HG03159 (cell line): Measurements from ENCODE around the gene DMXL1.
A peak's percentile ranks its signal among the peaks of the same experiment; 100 is the strongest.
"Not testable (repeated sequence)": the region's sequence is repeated elsewhere in the genome, so short reads cannot be mapped to it uniquely, and the experiment has no call there.

Experiments
- ATAC-seq: cut with Tn5 transposase; IDR thresholded peaks from one replicate; pipeline ENCODE4 v1.9.1; 2021; ENCODE audit warnings: mild to moderate bottlenecking, moderate library complexity; ENCODE audit not compliant: unreplicated experiment

Gene DMXL1

DNA sequence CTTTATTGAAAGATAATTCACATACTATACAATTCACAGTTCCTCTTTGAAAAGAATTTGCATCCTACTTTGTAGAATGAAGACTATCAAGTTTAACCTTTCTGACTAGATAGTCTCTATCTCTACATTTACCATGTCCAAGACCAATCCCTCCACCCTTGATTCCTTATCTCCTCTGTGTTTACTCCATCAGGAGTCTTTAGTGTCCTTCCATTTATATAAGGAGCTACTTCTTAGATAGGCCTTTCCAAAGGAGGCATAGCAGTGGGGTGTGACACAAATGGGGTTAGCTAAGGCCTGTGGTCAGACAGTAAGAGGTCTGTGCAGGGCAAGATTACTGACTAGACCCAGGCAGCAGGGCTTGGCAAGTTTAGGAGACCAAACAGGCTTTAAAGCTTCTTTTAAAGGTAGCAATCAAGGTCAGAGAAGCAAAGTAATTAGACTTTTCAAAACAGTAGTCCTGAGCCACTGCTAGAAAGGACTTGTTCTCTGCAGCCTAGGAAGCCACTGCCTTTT lies 11.1 kb upstream of the DMXL1 start:
- ATAC-seq, result no peak

DNA sequence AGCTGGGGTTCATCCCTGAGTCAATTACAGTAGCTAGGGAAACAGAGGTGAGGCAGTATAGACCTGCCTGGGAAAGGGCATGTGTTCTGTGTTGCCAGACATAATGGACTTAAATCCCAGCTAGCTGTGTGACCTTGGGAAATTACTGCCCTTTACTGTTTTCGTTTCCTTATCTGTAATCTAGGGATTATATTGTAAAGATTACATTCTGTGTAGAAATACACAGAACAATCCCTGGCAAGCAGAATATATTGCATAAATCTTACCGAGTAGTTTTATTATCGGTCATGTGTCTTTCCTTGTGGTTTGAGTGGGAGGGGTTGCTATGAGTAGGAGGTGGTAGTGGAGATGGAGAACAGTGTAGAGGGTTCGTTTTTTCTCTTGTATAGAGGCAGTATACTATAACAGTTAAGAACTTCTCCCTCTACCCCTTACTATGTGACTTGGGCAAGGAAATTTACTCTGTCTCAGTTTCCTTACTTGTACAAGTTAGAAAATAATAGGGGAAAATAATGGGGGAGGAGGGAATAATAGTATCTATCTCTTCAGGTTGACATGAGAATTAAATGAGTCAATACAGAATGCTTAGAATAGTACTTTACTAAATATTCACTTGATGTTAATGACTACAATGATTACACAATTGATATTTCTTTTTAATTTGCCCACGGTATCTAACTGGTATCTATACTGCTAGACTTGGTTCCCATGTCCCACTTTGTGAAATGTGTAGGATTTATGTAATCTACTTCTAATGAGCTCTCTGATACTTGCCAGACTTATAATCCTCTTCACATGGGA lies 7.1 kb upstream of the DMXL1 start:
- peak; percentile 68 for ATAC-seq

DNA sequence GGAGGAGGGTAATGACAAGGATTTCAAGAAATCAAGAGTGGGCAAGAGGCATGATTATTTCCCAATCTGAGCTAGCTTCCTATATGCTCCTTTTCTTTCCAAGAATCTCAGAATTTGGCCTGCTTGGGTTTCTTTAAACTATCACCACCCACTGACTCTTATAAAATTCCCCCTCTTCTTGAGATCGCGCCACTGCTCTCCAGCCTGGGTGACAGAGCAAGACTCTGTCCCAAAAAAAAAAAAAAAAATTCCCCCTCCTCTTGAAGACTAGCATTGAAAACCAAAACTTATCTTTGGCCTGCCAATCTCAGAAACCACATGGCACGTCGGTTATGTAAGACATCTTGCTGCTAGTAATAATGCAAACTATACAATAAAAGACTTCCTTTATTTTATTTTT lies 3.4 kb upstream of the DMXL1 start:
- ATAC-seq, result no peak

DNA sequence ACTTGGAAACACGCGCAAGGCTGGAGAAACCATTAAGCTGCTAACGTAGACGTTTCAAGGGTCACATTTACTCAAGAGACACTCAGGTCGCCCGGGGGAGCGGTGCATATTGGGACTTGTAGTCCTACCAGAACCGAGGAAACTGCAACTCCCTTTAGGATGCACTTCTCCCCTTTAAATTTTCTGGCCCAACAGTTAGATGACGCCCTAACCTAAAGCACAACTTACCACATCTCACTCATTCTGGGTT lies 384 bp upstream of the DMXL1 start:
- ATAC-seq, result peak; percentile 55

DNA sequence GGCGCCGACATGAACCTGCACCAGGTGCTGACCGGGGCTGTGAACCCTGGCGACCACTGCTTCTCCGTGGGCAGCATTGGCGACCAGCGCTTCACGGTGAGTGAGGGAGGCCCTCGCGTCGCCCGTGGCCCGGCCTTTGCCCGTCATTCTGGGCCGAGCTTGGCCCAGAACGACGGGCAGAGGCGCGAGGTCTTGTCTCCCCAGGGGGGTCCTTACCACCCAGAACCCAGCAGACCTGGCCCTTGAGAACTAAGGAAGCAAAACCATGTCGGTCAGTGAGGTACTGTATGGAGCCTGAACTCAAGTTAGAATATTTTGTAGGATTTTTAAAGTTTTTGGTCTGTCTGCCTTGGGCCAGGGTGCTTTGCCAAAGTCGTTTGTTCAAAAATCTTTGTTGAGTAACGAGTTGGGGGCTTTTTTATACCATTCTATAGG lies 691 bp downstream of the DMXL1 start:
- peak; percentile 3 for ATAC-seq

DNA sequence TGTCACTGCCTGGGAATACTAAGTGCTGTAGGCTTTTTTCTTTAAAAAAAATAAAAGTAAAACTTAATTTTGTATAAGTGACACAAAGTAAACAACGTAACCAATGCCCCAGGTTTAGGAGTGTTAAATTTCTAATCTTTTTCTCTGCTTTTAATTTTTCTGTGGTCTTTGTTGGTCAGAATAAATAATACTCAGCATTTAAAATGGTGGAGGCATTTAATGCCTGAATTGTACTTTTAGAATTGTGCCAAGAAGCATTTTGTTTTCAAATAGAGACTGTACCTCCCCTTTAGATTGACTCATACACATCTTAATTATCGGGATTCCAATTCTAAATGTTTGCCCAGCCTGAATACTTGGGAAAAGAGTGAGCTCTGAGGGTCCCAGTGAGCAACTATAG lies 1.6 kb downstream of the DMXL1 start:
- no peak for ATAC-seq

DNA sequence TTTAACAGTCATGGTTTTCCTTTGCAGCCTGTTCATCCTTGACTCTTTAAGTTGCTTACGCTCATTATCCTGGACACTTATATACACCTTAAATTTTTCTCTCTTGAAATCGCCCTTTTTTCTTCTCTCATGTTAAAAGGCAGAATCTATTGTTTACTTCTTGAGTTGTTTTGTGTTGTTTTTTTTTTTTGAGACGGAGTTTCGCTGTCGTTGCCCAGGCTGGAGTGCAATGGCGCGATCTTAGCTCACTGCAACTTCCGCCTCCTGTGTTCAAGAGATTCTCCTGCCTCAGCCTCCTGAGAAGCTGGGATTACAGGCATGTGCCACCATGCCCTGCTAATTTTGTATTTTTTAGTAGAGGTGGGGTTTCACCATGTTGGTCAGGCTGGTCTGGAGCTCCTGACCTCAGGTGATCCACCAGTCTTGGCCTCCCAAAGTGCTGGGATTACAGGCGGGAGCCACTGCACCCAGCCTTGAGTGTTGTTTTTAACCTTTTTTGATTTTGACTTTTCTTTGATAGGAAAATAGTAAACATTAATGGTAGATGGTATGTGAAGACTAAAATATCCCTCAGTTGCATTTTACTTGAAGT lies 3.0 kb downstream of the DMXL1 start:
- ATAC-seq, result not testable (repeated sequence)

DNA sequence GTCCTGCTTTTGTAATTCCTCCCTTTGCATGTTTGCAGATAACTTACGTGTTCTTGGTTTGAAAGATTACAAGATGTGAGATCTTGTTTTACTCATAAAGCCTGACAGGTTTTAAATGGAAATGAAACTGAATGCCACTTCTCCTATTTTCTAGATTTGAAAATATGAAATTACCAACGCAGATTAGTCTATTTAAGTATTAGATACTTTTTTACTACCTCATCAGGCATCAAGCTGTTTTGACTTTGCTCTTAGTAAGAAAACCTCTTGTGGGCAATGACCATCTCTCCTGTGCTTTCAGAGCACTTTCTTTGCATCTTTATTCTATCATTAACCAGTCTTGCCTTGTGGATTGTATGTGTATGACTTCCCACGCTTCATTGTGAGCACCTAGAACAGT lies 3.5 kb downstream of the DMXL1 start:
- ATAC-seq, result peak; percentile 28

DNA sequence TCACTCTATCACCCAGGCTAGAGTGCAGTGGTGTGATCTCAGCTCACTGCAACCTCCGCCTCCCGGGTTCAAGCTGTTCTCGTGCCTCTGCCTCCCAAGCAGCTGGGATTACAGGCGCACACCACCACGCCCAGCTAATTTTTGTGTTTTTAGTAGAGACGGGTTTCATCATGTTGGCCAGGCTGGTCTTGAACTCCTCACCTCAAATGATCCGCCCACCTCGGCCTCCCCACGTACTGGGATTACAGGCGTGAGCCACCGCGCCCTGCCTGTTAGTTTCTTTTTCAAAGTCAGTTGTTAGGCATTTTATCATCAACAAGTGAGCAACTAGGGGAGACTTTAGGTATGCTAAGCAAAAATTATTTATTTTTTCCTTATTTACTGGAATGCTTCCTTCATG lies 4.4 kb downstream of the DMXL1 start:
- ATAC-seq, result not testable (repeated sequence)

DNA sequence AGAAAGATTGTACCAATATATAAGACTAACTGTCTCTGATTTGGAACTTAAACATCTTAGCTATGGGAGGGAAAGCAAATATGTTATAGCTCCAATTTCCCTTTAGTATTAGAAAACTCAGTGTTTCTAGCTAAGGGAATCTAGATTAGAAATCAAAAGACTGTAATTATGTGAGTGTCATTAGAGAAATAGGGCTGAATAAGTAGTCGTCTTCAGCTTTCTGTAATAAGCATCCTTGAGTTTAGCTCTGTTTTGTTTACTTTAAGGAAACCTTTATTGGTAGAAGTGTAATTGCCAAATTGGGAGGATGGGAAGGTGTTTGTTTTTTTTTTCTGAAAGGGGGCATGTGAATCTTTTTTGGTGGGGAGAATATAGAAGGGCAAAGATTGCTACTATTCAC lies 5.2 kb downstream of the DMXL1 start:
- no peak for ATAC-seq

DNA sequence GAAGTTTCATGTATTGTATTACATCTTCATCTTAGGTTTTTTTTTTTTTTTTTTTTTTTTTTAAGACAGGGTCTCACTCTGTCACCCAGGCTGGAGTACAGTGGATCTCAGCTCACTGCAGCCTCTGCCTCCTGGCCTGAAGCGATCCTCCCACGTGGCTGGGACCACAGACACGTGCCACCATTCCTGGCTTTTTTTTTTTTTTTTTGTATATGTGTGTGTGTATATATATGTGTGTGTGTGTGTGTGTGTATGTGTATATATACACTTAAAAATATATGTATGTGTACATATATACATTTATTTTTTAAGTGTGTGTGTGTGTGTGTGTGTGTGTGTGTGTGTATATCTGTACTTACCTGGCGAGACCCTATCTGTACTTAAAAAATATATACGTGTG lies 6.6 kb downstream of the DMXL1 start:
- no peak for ATAC-seq

DNA sequence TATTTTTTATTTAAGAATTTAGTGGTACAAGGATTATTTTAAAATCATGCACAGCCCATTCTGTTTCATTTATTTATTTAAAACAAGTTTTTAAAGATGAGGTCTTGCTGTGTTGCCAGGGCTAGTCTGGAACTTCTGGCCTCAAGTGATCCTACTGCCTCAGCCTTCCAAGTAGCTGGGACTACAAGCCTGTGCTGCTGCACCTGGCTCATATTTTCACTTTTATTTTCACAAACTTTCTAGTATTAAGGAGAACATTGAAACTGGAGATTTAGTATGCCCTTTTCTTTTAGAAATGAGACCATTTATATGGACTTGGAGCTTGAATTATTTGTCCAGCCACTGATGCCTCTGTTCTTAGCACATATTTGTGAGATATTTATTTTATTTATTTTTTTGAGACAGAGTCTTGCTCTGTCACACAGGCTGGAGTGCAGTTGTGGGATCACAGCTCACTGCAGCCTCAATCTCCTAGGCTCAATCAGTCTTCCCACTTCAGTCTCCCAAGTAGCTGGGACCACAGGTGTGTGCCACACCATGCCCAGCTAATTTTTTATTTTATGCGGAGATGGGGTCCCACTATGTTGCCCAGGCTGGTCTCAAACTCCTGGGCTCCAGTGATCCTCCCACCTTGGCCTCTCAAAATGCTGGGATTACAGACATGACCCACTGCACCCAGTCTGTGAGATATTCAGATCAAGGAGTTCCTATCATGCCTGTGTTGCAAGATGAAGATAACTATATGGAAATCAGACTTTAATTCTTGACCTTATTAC lies 7.4 kb downstream of the DMXL1 start:
- ATAC-seq, result no peak

DNA sequence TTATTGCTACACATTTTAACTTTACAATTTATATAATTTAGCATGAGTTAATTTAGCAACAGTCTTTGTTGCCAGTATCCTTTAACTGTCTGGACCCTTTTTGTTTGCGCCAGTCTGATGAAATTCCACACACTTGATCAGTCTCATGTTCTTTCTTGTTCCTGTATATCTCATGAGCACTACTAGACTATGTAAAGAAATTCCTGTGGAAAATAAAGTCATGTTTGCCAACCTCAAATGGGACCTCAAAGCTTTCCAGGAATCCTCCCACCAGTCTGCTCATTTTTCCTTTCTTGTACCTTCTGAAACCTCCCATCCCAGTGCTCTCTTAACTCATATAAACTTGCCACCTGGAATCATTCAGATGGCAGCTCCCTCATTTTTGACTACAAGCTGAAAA lies 8.0 kb downstream of the DMXL1 start:
- no peak for ATAC-seq

DNA sequence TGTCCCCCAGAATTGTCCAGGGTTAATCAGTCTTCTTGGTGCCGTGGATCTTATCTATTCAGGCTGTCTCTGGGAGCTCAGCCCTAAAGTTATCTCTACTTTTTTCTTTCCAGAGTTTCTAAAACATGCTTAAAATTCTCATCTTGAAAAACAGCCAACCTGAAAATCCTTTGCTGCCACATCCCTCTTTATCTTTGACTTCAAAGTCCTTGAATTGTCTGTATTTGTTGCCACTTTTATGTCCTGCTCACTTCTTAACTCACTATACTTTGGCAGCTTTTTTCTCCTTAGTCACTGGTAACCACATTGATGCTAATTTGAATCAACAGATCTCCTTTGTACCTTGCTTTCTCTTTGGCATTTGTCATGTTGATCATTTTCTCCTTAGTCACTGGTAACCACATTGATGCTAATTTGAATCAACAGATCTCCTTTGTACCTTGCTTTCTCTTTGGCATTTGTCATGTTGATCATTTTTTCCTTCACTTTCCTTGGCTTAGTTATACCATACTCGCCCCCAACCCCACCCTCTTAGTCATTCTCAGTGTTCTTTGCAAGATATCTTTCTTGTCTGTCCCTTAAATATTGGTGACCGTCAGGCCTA lies 8.5 kb downstream of the DMXL1 start:
- ATAC-seq, result peak; percentile 61

DNA sequence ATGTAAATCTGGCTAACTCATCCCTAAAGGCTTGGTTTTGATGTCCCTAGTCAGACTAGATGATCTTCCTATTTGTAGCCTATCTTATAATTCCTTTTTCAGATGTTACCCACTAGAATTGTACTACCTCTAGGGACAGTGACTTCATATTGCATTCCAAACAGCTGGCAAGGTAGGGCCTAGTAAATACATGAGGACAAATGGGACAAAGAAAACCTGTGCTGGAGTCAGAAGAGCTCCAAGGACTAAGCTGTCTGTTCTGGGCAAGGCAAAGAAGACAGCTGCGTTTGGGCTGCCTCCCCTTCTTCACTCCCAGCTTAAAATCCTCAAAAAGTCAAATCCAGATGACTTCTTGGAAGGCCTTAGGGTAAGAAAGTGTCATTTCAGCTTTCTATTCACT lies 10.0 kb downstream of the DMXL1 start:
- ATAC-seq, result no peak

DNA sequence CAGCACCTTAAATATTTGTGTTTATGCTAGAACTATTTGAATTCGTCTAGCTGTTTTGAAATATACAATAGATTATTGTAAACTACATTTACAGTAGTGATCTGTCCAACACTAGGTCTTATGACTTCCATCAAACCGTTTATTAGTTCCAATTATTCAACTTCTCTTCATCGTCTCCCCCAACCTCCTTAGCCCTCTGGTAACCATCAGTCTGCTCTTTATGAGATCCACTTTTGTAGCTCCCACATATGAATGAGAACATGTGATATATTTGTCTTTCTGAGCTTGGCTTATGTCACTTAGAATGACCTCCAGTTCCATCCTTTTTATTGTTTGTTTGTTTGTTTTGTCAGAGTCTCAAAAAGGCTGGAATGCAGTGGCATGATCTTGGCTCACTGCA lies 11.8 kb downstream of the DMXL1 start:
- no peak for ATAC-seq

DNA sequence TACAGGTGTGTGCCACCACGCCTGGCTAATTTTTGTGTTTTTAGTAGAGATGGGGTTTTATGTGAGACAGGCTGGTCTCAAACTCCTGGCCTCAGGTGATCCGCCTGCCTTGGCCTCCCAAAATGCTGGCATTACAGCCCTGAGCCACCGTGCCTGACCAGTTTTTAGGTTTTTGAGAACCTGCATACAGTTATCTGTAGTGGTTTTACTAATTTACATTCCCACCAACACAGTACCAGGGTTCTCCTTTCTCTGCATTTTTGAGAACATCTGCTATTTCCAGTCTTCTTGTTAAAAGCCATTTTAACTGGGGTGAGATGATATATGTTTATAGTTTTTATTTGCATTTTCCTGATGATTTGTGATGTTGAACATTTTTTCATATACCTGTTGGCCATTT lies 12.8 kb downstream of the DMXL1 start:
- ATAC-seq, result no peak

DNA sequence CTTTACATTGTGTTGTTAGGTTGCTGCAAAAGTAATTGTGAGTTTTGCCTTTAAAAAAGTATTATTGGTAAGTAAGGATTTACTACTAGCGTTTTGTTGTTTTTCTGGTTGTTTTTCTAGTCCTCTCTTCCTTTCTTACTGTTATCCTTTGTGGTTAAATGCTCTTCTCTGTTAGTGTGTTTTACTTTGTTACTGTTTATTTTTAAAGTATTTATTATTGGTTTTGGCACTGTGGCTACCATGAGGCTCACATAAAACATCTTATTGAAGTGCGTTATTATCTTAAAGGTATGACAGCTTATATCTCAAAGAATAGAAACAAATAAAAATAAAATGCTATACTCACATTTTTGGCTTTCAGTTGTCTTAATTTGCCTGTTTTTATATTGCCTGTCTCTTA lies 17.6 kb downstream of the DMXL1 start:
- no peak for ATAC-seq

DNA sequence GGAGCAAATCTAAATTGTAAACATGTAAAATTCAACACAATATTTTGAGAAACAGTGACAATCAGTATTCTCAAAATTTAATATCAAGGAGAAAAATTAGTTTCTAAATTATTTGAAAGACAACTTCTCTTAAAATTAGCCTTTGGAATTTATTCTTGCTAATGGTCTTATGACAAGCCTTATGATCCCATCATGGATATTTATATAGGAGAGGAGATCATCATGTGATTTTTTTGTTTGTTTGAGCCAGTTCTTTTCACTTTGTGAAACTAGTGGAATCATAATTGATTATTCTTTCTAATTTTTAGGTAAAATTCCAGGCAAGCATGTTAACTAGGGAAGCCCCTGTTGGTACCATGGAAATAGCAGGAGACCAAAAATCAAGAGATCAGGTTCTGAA lies 24.7 kb downstream of the DMXL1 start:
- ATAC-seq, result no peak

DNA sequence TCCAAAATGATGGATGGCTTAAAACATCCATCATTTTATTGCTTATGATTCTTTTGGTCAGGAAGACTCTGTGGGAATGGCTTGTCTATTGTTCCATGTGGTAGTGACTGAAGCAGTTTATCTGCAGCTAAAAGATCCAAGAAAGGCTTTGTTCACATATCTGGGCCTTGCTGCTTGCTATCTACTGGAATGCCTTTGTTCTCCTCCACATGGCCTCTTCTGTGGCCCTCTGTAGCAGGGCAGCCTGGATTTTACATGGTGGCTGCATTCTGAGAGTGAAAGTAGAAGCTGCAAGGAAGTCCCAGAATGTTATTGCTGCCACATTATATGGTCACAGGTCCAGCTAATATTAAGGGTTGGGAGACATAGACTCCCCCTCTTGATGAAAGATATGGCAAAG lies 35.1 kb downstream of the DMXL1 start:
- ATAC-seq, result no peak

DNA sequence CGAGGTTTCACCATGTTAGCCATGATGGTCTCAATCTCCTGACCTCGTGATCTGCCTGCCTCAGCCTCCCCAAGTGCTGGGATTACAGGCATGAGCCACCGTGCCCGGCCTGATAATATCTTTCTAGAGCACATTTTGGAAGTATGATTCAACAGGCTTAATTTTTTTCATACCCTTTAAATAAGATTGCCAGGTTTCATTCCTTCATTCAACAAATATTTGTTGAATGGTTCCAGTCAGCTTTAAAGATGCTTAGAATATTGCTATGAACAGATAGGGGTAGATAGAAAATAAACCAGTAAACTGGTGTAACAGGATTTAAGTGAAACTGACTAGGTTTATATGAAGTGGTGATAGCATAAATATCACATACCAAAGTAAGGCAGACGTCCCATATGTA lies 41.3 kb downstream of the DMXL1 start:
- no peak for ATAC-seq

DNA sequence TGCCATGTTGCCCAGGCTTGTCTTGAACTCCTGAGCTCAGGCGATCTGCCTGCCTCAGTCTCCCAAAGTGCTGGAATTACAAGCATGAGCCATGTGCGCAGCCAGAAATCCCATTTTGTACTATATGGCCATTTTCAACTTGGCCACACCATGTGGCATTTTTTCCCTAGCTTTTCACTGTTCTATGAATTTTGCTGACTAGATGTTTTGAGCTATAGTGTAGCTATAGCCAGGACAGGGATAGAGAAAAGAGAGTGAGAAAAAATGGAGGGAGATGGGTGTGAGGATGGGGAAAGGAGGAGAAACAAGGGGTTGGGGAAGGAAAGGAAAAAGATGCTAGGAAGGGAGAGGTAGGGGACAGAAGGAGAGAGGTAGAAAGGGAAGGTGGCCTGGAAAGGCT lies 46.4 kb downstream of the DMXL1 start:
- no peak for ATAC-seq
